HG02840 (cell line): ENCODE data around the gene KCNE3.
"Not testable (repeated sequence)": the region's sequence is repeated elsewhere in the genome, so short reads cannot be mapped to it uniquely, and the experiment has no call there.

ENCODE experiments used
- ATAC-seq: cut with Tn5 transposase; IDR thresholded peaks from one replicate; pipeline ENCODE4 v1.9.1; 2021; ENCODE audit warnings: mild to moderate bottlenecking, moderate library complexity, moderate number of reproducible peaks; ENCODE audit not compliant: unreplicated experiment, low FRiP score

KCNE3 gene

DNA sequence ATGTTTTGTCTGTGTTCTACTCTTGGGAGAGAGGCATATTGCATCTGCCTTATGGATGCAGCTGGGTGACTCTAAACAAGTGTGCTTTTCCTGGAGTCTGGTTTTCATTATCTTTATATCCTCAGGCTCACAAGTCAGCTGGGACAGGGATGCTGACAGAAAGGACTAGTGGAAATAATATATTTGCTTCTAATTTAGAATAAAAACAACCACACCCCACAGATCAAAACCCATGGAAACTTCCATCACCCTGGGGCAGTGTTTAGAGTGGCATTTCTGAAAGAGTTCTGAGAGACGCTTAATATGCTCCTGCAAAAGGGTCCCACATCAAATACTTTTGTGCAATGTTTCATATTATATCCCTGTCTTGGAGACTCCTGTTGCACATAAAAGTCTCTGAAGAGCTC is 20.8 kb downstream of the KCNE3 start:
- no peak for ATAC-seq

DNA sequence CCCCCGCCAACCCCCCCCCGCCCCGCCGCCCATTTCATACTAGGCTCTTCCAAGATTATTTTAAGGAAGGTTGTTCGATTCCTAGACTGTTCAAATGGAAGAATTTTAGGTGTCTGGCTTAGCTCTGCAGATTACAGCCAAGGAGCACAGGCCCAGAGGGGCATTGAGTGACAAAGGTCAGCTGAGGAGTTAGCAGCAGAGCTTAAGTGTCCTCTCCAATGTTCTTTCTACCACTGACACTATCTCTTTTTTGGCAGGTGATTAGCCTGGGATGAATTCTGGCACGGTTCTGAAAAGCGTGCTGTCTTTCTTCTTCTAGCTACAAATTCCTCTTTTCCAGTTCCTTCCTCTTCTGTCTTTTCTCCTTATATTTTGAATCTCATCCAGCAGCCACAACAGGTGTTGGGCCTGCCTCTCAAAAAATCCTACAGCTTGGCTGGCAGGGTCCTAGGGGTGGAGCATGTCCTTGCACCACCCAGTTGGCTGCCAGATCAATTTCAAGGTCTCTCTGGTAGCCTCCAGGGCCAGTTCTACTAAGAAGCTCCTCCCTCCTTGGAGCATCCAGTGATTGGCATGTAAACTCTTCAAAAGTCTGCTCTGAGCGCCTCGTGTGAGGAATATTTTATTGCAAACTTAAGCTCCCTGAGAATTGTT is 23.0 kb downstream of the KCNE3 start:
- no peak for ATAC-seq

DNA sequence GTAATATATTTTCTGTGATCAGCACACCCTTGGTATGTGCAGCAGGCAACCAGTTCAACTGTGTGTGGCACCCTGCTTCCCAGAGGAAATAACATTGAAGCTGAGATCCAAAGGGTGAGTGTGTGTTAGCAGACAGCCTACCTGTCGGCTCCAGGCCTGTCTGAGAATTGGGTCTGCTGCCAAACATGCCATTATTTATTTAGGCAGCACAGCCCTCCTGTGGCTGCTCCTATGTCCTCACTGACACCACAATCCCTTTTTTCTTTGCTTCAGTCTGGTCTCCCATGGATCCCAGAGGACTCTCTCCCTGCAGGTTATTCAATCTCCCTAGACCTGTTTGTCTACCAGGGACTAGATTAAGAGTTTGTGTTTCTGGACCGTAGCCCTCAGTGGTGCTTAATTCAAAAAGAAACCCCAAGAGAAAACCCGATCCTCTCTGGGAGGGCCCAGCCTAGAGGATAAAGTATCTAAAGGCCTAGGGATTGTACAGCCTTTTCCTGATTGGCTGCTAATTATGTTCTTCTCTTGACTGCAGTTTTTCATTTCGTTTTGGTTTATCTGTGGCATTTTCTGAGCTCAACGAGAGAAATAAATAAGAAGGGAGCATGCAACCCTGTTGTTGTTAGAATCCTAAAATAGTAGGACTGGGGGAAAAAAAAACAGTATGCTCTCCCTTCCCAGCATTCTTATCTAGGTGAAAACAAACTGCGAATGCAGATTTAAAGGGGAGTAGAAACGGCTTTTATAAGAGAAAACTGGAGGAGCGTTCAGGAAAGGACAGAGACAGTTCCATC is 24.1 kb downstream of the KCNE3 start:
- no peak for ATAC-seq

DNA sequence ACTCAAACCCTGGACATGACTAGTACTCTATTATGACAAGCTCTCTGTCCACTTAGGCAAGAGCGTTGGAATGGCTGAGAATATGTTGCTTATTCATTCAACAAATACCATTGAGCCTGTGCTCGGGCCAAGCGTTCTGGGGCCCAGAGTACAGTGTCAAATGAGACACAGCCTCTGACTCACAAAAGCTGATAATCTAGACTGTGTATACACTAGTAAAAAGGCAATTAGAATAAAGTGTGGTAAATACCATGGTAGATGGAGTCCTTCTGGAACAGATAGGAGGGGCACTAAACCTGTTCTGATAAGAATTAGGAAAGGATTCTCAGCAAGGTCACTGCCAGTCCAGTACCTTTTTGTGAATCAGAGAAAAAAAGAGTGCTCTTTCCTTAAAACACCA is 24.7 kb downstream of the KCNE3 start:
- ATAC-seq: no peak

DNA sequence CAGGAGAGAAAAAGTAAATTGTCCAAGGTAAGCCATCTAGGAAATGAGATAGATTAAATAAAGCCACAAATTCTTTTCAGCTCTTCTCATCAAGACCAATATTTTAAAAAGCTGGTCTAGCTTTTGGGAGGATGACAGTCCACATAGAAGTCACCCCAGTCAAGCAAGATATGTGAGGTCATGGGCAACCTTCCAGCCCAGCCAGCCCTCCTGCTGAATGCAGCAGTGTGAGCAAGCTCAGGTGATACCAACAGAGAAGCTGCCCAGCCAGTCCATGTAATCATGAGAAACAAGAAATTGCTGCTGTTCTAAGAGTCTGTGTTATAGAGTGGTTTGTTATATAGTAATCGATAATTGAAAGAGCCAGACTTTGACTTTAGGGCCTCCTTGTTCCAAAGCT is 28.7 kb downstream of the KCNE3 start:
- ATAC-seq: no peak

DNA sequence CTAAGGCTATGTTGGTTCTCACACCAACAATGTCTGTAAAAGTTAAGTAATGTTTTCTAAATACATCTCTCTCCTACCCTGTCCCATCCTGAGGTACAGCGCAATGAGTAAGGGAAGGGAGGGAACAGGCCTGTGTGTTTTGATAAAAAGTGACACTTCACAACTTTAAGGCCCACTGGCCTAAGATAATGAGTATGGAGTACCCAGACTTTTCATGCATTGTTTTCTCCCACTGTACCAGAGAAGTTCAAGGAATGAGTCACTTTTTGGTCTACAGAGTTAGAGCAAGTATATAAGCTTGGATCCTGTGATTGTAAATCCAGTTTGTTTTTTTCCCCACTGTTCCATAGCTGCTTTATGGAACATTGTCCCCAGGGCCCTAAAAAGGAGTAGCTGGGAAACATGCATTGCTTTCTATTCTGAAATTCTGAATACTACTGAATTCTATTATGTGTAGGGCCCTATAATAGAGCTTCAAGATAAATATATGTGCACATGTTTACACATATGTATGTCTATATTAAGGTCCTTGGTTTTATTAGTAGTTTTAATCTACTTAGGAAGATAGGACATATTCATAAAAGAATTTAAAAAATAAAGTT is 29.8 kb downstream of the KCNE3 start:
- ATAC-seq: no peak

DNA sequence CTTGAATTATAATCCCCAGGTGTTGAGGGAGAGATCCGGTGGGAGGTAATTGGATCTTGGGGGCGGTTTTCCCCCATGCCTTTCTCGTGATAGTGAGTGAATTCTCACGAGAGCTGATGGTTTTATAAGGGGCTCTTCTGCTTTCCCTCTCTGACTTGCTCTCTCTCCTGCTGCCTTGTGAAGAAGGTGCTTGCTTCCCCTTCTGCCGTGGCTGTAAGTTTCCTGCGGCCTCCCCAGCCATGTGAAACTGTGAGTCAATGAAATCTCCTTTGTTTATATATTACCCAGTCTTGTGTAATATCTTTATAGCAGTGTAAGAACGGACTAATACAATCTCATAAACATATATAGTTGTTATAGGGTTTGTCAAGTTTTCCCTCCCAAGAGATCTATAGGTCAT is 32.8 kb downstream of the KCNE3 start:
- no peak for ATAC-seq

DNA sequence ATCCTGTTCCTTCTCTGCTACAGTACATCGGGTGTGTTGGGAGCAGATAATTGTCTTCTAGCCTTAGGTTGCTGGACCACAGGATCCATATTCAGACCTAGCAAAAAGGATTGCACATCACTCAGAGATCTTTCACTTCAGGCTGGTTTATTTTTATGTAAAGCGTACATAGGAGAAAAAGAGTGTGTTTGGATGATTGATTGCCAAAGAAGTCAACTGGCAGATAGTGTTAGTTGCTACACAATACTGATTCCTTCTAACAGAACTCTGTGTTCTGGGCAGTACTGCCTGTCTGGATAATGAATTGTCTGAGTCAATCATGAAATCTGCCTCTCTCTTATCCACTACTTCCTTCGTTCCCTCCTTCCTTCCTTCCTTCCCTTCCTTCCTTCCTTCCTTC is 38.1 kb downstream of the KCNE3 start:
- no peak for ATAC-seq

DNA sequence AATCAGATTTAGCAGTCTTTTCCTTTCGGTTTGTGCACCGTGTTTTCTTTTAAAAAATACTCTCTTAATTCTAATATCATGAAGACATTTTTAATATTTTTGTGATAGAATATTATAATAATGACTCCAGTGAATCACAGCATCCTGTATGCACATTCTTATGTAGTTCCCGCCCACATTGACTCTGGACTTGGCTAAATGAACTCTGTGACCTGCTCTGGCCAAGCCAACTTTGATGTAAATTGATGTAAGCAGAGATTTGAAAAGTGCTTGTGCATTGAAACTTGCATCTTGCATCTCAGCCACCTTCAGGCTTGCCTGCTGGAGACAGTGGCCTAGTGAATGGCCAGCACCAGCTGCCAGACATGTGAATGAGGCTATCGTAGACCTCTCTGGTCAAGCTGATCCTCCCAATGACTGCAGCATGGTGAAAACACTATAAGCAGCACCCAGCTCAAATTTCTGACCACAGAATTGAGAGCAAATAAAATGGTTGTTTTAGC is 39.9 kb downstream of the KCNE3 start:
- ATAC-seq: no peak

DNA sequence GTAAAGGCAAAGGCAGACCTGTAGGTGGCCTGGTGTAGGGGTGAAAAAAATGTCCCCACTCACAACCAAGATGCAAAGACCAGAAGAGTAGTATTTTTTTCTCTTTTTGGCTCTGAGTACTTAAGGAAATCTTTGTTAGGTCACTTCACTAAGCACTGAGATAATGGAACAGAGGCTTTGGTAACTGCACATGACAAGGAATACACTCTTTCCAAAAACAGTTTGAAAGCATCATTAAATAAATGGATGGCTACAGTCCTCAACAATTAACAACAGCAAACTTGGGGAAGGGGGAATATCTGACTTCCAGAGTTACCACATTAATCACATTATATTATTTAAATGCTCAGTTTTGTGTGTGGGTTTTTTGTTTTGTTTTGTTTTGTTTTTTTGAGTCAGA is 42.2 kb downstream of the KCNE3 start:
- ATAC-seq: no peak

DNA sequence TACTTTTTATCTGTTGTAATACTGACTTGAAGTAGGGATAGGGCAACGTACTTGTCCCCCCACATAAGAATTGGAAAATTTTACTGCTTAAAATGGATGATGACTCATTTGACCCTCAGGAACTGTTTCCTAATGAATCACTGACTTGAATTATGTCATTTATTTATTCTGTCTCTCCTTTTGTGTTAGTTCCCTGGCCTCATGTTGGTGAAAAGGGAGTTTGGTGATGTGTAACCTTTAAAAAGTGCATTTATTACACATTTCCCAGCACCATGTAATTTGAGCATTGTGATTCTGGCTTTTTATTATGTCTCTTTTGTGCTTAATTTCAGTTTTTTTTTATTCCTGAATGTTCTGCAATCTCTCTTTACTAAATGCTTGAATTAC is 48.8 kb downstream of the KCNE3 start:
- ATAC-seq: no peak

DNA sequence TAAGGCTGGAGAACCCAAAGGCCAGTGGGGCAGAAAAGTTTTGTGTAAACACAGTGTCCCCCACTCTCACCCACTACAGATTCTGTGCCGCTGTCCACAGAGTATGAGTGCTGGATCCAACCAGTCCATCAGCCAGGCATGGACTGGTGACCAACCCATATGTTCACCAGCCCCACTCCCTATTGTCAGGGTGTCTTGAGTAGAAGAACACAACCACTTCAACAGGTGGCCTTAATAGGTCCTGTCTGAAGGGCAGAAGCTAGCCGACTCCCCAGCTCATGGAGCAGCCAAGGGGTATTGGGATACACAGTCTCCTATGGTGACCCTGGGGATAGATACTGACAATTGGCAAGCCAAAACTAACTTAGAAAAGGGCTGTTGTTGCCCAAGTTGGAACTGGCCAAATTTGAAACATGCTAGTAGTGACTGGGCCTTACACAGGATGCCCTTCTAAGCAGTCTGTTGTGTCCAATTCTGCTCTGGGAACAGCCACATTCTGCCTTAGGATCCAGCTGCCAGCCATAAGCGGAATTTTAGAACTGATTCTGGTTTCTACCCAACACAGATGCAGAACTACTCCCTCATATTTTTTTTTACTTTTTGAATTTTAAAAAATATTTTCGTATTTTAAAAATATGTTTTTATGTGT is 49.4 kb downstream of the KCNE3 start:
- ATAC-seq: no peak

DNA sequence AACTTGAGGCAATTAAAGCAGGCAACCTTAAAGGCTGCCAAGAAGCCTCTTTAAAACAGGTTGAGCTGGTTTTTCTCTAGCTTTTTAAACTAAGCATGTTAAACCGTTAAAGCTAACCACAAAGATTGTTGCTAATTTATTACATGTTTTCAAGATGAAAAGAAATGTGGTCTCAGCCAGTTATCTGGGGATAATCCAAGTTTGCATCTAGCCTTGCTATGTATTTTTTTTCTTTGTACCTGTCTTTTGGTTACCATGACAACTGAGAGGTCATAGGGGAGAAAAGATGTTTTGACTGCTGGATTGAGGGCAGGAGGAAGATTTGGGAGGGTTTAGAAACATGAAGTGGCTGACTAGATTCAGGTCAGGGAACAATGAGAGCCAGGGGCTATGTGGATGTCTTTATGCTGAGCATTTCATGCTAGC is 50.0 kb downstream of the KCNE3 start:
- ATAC-seq: no peak

DNA sequence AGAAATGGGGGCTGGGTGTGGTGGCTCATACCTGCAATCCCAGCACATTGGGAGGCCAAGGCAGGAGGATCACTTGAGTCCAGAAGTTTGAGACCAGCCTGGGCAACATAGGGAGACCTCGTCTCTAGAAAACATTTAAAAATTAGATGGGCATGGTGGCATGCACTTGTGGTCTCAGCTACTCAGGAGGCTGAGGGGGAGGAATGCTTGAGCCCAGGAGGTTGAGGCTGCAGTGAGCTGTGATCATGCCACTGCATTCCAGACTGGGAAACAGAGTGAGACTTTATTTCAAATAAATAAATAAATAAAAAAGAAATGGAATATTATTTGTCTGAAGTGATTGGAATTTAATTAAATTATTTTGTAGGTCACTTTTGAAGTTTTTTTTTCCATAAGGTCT is 50.4 kb downstream of the KCNE3 start:
- ATAC-seq: not testable (repeated sequence)

DNA sequence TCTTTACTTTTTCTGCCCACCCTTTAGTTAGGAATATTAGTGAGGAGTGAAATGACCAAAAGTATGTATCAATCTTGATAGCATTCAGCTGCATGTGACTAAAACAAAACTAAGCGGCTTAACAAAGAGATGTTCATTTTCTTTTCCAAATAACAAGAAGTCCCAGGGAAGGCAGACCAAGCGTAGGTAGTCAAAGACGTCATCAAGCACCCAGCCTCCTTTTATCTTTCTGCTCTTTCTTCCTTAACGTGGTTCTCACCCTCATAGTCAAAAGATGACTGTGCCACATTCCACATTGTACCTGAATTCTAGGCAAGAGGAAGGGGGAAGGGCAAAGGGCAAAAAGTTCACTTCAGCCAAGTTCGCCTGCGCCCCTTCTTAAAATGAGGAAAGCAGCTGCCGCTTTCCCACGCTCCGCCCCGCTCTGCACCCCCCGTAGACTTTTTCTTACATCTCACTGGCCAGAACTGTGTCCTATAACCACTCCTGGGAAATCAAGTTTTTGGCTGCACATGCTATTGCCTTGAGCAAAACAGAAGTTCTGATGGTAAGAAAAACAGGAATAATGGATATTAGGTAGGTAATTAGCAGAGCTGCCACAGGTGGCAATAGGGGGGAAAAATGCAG is 54.5 kb downstream of the KCNE3 start:
- ATAC-seq: no peak

DNA sequence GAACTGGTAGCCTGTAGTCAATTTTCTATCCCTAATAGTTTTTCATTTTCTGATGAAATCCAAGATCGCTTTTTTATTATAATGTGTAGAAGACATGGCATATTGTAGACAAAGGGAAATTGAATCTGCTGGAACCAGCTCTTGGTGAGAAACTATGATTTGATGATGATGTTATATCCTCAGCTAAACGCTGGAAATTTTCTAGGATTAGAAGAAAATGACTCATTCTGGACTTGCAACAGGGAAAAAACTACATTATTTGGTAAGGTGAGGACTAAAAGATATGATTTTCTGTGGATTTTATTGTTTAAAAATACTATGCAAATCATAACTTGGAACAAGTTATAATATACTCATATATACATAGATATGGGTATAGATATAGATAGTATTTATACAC is 55.0 kb downstream of the KCNE3 start:
- no peak for ATAC-seq

DNA sequence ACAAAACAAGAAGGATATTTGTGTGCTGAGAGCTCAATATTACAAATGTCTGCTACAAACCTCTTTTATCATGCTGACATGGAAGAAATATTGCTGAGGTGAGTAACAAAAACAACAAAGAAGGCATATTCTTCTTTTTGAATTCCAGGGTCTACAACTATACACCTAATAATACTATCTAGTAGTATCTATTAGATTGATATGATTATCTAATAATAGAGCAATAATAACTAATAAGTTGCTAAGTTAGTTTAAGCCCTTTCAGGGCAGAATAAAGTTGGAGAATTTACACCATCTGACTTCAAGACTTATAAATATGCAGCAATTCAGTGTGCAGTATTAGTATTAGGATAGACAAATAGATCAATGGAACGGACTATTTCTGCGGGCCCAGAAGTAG is 57.7 kb downstream of the KCNE3 start:
- no peak for ATAC-seq
